ENCODE results near the gene EEFSEC.

The EEFSEC gene

DNA sequence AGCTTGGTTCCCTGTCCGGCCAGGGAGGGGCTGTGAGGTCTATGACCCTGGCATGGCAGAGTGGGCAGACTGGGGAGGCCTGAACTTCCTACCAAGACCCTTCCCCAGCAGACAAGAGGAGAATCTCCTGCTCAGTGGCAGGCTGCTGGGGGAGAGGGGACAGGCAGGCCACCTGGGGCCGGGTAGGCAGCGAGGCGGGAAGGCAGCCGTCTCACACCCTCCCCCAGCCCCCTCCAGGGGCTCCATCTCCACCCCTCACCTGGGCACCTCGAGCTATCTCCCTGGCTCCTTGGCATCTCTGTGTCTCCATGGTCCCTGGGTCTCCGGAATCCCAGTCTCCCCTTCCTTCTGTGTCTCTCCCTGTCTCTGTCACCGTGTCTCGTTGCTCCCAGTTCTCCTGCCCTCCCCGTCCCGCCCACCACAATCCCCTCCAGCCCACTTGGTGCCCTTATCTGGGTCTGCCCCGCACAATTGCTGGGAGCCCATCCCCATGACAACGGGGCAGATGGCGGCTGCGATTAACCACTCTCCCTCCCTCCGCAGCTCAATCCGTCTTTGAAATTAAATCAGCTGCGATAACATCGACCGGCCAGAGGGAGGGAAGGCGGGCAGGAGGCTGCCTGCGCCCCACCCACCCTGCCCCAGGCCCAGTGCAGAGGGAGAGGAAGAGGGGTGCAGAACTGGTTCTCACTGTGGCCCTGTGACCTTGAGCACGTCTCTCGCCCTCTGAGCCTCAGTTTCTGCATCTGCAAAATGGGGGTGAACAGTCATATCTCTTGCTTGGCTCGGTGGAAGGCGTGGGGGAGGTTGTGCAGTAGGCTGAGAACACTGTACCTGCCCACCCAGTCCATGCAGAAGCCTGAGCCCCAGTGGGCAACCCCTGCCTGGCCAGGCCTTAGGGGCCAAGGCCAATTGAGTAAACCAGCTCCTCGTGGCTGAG, 303.8 kb downstream of the EEFSEC start:
- peak; percentile 79 for DNase-seq

DNA sequence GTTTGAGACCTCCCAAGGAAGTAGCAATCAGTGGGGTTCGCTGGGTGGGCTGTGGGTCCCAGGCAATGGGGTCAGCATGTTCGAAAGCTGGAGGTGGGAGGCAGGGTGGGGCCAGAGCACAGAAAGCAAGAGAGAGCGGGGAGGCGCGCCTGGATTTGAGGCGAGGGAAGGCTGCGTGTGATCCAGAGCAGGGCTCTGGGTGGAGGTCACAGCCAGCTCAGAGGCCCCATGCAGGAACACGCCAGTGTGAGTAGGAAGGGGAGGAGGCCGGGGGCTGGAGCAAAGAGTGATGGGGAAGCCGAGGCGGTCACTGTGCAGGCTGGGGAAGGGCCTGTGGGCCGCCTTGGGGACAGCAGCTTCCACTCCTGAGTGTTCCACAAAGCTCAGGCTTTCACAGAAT, 304.7 kb downstream of the EEFSEC start:
- no peak for DNase-seq

Measured in hematopoietic multipotent progenitor cell treated with erythropoietin and hydrocortisone succinate and interleukin-3 and kit ligand, for 8 days (in vitro differentiated cells).